CD14-positive monocyte (primary cell): ENCODE measurements around the gene DPY30. TPM values are rescaled to one million over a fixed set of nuclear protein-coding genes. Genes with fewer than 3 reads are reported as not detected.
A peak's percentile ranks its signal among the peaks of the same experiment; 100 is the strongest.
"Not testable (repeated sequence)": the region's sequence is repeated elsewhere in the genome, so short reads cannot be mapped to it uniquely, and the experiment has no call there.

Experiments
- DNase-seq, 3 donors: peaks; one replicate each; pipeline ENCODE4 v3.0.0-alpha.2; 2011 to 2022
- H2AFZ ChIP-seq: 2 replicates; pipeline ENCODE4 v1.6.0; 2012; ENCODE audit warnings: mild to moderate bottlenecking, low read depth, low read length, inconsistent platforms; ENCODE audit not compliant: insufficient read depth, poor library complexity, severe bottlenecking
- H3K27ac ChIP-seq, 2 donors: 1 replicate in 1 of 2; 2 replicates in 1 of 2; pipeline ENCODE4 v1.5.1; 2012 to 2013; ENCODE audit warnings: low read length in 2 of 2, control low read depth in 1 of 2, inconsistent platforms in 1 of 2, low read depth in 1 of 2, mild to moderate bottlenecking in 1 of 2
- H3K27me3 ChIP-seq, 2 donors: one replicate each; pipeline versions ENCODE4 v1.6.0 to v1.6.1; 2011 to 2013; ENCODE audit warnings: low read length in 2 of 2; ENCODE audit not compliant: control insufficient read depth in 2 of 2, insufficient read depth in 2 of 2
- H3K36me3 ChIP-seq, 2 donors: replicated peaks in 1 of 2; 1 replicate in 1 of 2; 2 replicates in 1 of 2; pipeline versions ENCODE4 v1.5.1 to v1.6.1; 2012 to 2013; ENCODE audit warnings: low read length in 2 of 2, control low read depth in 1 of 2, inconsistent platforms in 1 of 2, mild to moderate bottlenecking in 1 of 2; ENCODE audit not compliant: insufficient read depth in 2 of 2, control insufficient read depth in 1 of 2
- H3K4me1 ChIP-seq, 2 donors: 1 replicate in 1 of 2; 2 replicates in 1 of 2; pipeline versions ENCODE4 v1.5.1 to v1.6.1; 2012 to 2013; ENCODE audit warnings: low read length in 2 of 2, control low read depth in 1 of 2, inconsistent platforms in 1 of 2, mild to moderate bottlenecking in 1 of 2, moderate library complexity in 1 of 2; ENCODE audit not compliant: insufficient read depth in 2 of 2, control insufficient read depth in 1 of 2
- H3K4me2 ChIP-seq: replicated peaks from 2 replicates; pipeline ENCODE3; 2012; ENCODE audit warnings: low read length, moderate library complexity, mild to moderate bottlenecking; ENCODE audit not compliant: poor library complexity, severe bottlenecking; ENCODE audit errors: extremely low read depth
- H3K4me3 ChIP-seq, 3 experiments: fragments of 200-600 bp in 1 of 3; sonication (generic) in 1 of 3; replicated peaks in 1 of 3; 1 replicate in 2 of 3; 2 replicates in 1 of 3; pipeline ENCODE4 v1.5.1; 2011 to 2013; ENCODE audit warnings: low read length in 3 of 3, mild to moderate bottlenecking in 3 of 3, control low read depth in 2 of 3, low read depth in 2 of 3, inconsistent platforms in 1 of 3, moderate library complexity in 1 of 3
- H3K79me2 ChIP-seq: 2 replicates; pipeline ENCODE4 v1.6.0; 2012; ENCODE audit warnings: mild to moderate bottlenecking, control low read depth, inconsistent platforms, low read length, moderate library complexity; ENCODE audit not compliant: insufficient read depth
- H3K9ac ChIP-seq: 2 replicates; pipeline ENCODE4 v1.6.0; 2017; ENCODE audit warnings: low read length, mild to moderate bottlenecking; ENCODE audit not compliant: insufficient read depth, poor library complexity, severe bottlenecking
- H3K9me3 ChIP-seq, 2 donors: replicated peaks in 1 of 2; 1 replicate in 1 of 2; 2 replicates in 1 of 2; pipeline versions ENCODE4 v1.5.1 to v1.6.1; 2012 to 2013; ENCODE audit warnings: low read length in 2 of 2, control low read depth in 1 of 2; ENCODE audit not compliant: control insufficient read depth in 1 of 2, insufficient read depth in 1 of 2
- H4K20me1 ChIP-seq: 2 replicates; pipeline ENCODE4 v1.6.0; 2012; ENCODE audit warnings: mild to moderate bottlenecking, low read length, control low read depth, moderate library complexity; ENCODE audit not compliant: insufficient read depth
- H3K27ac Mint-ChIP-seq, 7 donors: one replicate each; pipeline ENCODE4 v1.8.0; 2020; ENCODE audit warnings: mild to moderate bottlenecking in 7 of 7, mixed read lengths in 7 of 7, moderate library complexity in 6 of 7, inconsistent platforms in 2 of 7
- H3K27me3 Mint-ChIP-seq, 3 donors: one replicate each; pipeline ENCODE4 v1.8.0; 2021 to 2022; ENCODE audit warnings: low read depth in 3 of 3, mild to moderate bottlenecking in 3 of 3, mixed read lengths in 3 of 3, moderate library complexity in 3 of 3, inconsistent platforms in 1 of 3
- H3K36me3 Mint-ChIP-seq, 2 donors: one replicate each; pipeline ENCODE4 v1.8.0; 2020; ENCODE audit warnings: mixed read lengths in 2 of 2, inconsistent platforms in 1 of 2, mild to moderate bottlenecking in 1 of 2
- H3K4me1 Mint-ChIP-seq: one replicate; pipeline ENCODE4 v1.8.0; 2020; ENCODE audit warnings: mild to moderate bottlenecking, mixed read lengths
- H3K4me3 Mint-ChIP-seq, 2 donors: one replicate each; pipeline ENCODE4 v1.8.0; 2020; ENCODE audit warnings: mild to moderate bottlenecking in 2 of 2, mixed read lengths in 2 of 2, moderate library complexity in 1 of 2
- H3K9me3 Mint-ChIP-seq, 7 donors: one replicate each; pipeline ENCODE4 v1.8.0; 2020 to 2022; ENCODE audit warnings: mixed read lengths in 7 of 7, mild to moderate bottlenecking in 6 of 7, moderate library complexity in 6 of 7, inconsistent platforms in 2 of 7
- WGBS: methylation state at CpG from one replicate; pipeline ENCODE4 v1.1.5; 2013; ENCODE audit warnings: missing lambda C conversion rate; ENCODE audit not compliant: insufficient coverage; 5-methylcytosine and 5-hydroxymethylcytosine counted together
- intact Hi-C, 2 donors: fragments of 100-400 bp; cut with micrococcal nuclease; formaldehyde crosslinking; loops; one replicate each; pipeline versions ENCODE4 v1.15.0 to v1.15.1; 2023
- polyA plus RNA-seq, 3 donors: library from polyadenylated mRNA; depleted of rRNA in 1 of 3; unstranded in 2 of 3; stranded (reverse) in 1 of 3; fragments of 300-500 nt in 2 of 3; fragments of >200 nt in 1 of 3; fragmentation: Illumina TruSeq in 2 of 3; gene quantifications; 1 replicate in 2 of 3; 2 replicates in 1 of 3; pipeline ENCODE4 v1.2.3, GENCODE V29; 2012 to 2021
- TF ChIP-seq, protein P1 (sequence below): fragments of 200-600 bp; IDR thresholded peaks from one replicate; pipeline ENCODE4 v1.8.0; 2022; ENCODE audit warnings: antibody characterized with exemption, mild to moderate bottlenecking

The DPY30 gene
- polyA plus RNA-seq, 3 donors = 53.7 to 137 (median 122) TPM

DNA sequence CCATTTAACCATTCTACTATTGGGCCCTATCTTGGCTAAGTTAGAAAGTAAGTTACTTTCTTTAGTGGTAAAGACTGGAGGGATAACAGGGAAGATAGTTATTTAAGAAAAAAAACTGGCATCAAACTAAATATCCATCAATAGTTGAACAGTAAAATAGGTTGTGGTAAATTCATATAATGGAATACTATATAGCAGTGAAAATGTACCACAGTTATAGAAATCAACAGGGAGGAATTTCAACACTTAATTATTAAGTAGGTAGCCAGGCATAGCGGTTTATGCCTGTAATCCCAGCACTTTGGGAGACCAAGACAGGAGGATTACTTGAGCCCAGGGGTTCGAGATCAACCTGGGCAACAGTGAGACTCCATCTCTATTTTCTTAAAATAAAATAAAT, 20.7 kb upstream of the DPY30 start:
- intact Hi-C loops = loop anchor here (5.0 to 10.0 kb wide), 3 partner anchors 53 to 75 kb away; no protein-coding TSS in a partner anchor
- TF ChIP-seq, protein P1, sequence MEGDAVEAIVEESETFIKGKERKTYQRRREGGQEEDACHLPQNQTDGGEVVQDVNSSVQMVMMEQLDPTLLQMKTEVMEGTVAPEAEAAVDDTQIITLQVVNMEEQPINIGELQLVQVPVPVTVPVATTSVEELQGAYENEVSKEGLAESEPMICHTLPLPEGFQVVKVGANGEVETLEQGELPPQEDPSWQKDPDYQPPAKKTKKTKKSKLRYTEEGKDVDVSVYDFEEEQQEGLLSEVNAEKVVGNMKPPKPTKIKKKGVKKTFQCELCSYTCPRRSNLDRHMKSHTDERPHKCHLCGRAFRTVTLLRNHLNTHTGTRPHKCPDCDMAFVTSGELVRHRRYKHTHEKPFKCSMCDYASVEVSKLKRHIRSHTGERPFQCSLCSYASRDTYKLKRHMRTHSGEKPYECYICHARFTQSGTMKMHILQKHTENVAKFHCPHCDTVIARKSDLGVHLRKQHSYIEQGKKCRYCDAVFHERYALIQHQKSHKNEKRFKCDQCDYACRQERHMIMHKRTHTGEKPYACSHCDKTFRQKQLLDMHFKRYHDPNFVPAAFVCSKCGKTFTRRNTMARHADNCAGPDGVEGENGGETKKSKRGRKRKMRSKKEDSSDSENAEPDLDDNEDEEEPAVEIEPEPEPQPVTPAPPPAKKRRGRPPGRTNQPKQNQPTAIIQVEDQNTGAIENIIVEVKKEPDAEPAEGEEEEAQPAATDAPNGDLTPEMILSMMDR = no peak
- peaks cover 17 to 20% of the 10 kb centered on the region in 2 donors for H3K4me1 ChIP-seq
- H3K9ac ChIP-seq = no peak overlapping the region
- peaks cover 11% of the 10 kb centered on the region for H3K79me2 ChIP-seq
- no CpG with 5 or more reads among the region's 2 CpGs for WGBS
- H3K4me3 ChIP-seq = no peak overlapping the region
- Mint-ChIP-seq H3K27ac (no peak overlapping the region), H3K27me3 (peaks cover 0 to 4% (median 0%) of the 10 kb centered on the region in 3 donors), H3K4me1 (peaks cover 12% of the 10 kb centered on the region), H3K9me3 (peaks cover 0 to 3% (median 0%) of the 10 kb centered on the region in 7 donors), H3K4me3 (no peak overlapping the region), H3K36me3 (no peaks in the 10 kb centered on the region)
- no peak overlapping the region for H3K4me2 ChIP-seq
- no peak overlapping the region for H2AFZ ChIP-seq
- H3K36me3 ChIP-seq = no peaks in the 10 kb centered on the region
- no peak for DNase-seq
- H3K9me3 ChIP-seq = no peaks in the 10 kb centered on the region
- H3K27me3 ChIP-seq = no peaks in the 10 kb centered on the region
- H4K20me1 ChIP-seq = peaks cover 6% of the 10 kb centered on the region
- no peak overlapping the region for H3K27ac ChIP-seq

DNA sequence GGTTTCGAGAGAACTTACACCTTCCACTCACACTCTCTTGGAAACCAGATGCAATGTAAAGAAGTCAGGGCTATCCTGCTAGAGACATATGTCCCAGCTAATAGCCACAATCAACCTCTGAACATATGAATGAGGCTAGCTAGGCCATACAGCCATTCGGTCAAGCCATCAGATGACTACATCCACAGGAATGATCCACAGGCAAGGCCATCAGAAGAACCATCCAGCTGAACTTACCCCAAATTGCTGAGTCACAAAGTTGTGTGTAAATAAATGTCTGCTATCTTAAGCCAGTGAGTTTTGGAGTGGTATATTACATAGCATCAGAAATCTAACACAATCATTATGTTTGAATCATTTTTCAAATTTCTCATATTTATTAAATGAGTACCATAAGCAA, 18.5 kb upstream of the DPY30 start:
- TF ChIP-seq, protein P1 = no peak
- no peaks in the 10 kb centered on the region for H4K20me1 ChIP-seq
- H3K9me3 ChIP-seq = no peaks in the 10 kb centered on the region
- H3K79me2 ChIP-seq = no peaks in the 10 kb centered on the region
- intact Hi-C loops = no loop called here
- H3K4me3 ChIP-seq = no peak overlapping the region
- no peaks in the 10 kb centered on the region for H3K36me3 Mint-ChIP-seq
- no peak overlapping the region for H3K27ac ChIP-seq
- no peak overlapping the region for H3K9ac ChIP-seq
- H3K4me3 Mint-ChIP-seq = no peak overlapping the region
- peaks cover 0 to 4% (median 0%) of the 10 kb centered on the region in 3 donors for H3K27me3 Mint-ChIP-seq
- no peak for DNase-seq
- peak overlapping the region; percentile 1 for H2AFZ ChIP-seq
- H3K9me3 Mint-ChIP-seq = peaks cover 0 to 3% (median 0%) of the 10 kb centered on the region in 7 donors
- no peak overlapping the region for H3K4me2 ChIP-seq
- peaks cover 8 to 11% of the 10 kb centered on the region in 2 donors for H3K4me1 ChIP-seq
- H3K27ac Mint-ChIP-seq = no peak overlapping the region
- H3K27me3 ChIP-seq = no peaks in the 10 kb centered on the region
- no peaks in the 10 kb centered on the region for H3K36me3 ChIP-seq
- H3K4me1 Mint-ChIP-seq = peaks cover 7% of the 10 kb centered on the region
- WGBS = 100% methylated on average over 1 of the region's 2 CpGs

DNA sequence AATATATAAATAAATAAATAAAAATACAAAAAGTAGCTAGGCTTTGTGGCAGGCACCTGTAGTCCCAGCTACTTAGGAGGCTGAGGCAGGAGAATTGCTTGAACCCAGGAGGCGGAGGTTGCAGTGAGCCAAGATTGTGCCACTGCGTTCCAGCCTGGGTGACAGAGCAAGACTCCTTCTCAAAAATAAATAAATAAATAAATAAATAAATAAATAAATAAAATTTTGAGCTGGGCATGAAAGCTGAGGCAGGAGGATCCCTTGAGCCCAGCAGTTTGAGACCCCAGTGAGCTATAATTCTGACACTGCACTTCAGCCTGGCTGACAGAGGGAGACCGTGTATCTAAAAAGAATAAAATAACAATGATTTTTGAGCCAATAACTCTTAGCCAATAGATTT, 15.0 kb upstream of the DPY30 start:
- H3K4me3 ChIP-seq, H2AFZ ChIP-seq, H3K27me3 Mint-ChIP-seq, DNase-seq, intact Hi-C loops, H3K9ac ChIP-seq, H3K9me3 Mint-ChIP-seq, H3K4me1 Mint-ChIP-seq, H3K36me3 Mint-ChIP-seq, H4K20me1 ChIP-seq, H3K9me3 ChIP-seq, H3K27ac ChIP-seq, H3K36me3 ChIP-seq, H3K4me2 ChIP-seq, H3K79me2 ChIP-seq, H3K4me3 Mint-ChIP-seq, H3K27ac Mint-ChIP-seq, H3K27me3 ChIP-seq, H3K4me1 ChIP-seq: not testable (repeated sequence)
- no CpG with 5 or more reads among the region's 3 CpGs for WGBS
